Gastrocnemius medialis (tissue), 4 donors: ENCODE data around the gene LIPA.
"Not testable (repeated sequence)": the region's sequence is repeated elsewhere in the genome, so short reads cannot be mapped to it uniquely, and the experiment has no call there.

Experiments used
- CTCF ChIP-seq, 5 experiments: fragments of 450-650 bp in 3 of 5; fragments of 200-600 bp in 2 of 5; sonication (generic) in 2 of 5; IDR thresholded peaks in 4 of 5; conservative IDR thresholded peaks in 1 of 5; 1 replicate in 4 of 5; 2 replicates in 1 of 5; pipeline ENCODE4 v1.5.1; 2016 to 2019; ENCODE audit warnings: antibody characterized with exemption in 5 of 5, mild to moderate bottlenecking in 3 of 5, moderate library complexity in 3 of 5
- POLR2A ChIP-seq, 2 donors: fragments of 450-650 bp; IDR thresholded peaks; one replicate each; pipeline ENCODE4 v1.6.1; 2017; ENCODE audit warnings: antibody characterized with exemption in 2 of 2, mild to moderate bottlenecking in 2 of 2, moderate library complexity in 2 of 2

GRCh38 chr10:89191301-89191700 is 60.3 kb downstream of the LIPA start:
- not testable (repeated sequence) for TF ChIP-seq CTCF (IDR thresholded peaks at IDR 0.05 in 4 of 5, conservative IDR thresholded peaks at IDR 0.05 in 1 of 5); POLR2A (IDR thresholded peaks at IDR 0.05)
